Neutrophil (primary cell): ENCODE data around the gene NOC4L.

Experiments
- H3K27ac ChIP-seq: fragments of 200-600 bp; sonication (generic); 2 replicates; pipeline ENCODE4 v1.5.1; 2016; ENCODE audit warnings: mild to moderate bottlenecking, moderate library complexity
- H3K27me3 ChIP-seq: fragments of 200-600 bp; sonication (generic); 2 replicates; pipeline ENCODE4 v1.6.0; 2016; ENCODE audit warnings: mild to moderate bottlenecking
- H3K36me3 ChIP-seq: fragments of 200-600 bp; sonication (generic); 2 replicates; pipeline ENCODE4 v1.5.1; 2017
- H3K4me1 ChIP-seq, 2 experiments: fragments of 200-600 bp in 1 of 2; sonication (generic) in 1 of 2; 1 replicate in 1 of 2; 2 replicates in 1 of 2; pipeline versions ENCODE4 v1.5.1 to v1.6.1; 2013 to 2016; ENCODE audit warnings: low read depth in 1 of 2, low read length in 1 of 2, mild to moderate bottlenecking in 1 of 2, moderate library complexity in 1 of 2; ENCODE audit not compliant: control insufficient read depth in 1 of 2, insufficient read depth in 1 of 2
- H3K4me3 ChIP-seq, 2 experiments: fragments of 200-600 bp in 1 of 2; sonication (generic) in 1 of 2; 1 replicate in 1 of 2; 2 replicates in 1 of 2; pipeline ENCODE4 v1.5.1; 2013 to 2016; ENCODE audit warnings: low read depth in 1 of 2, low read length in 1 of 2, mild to moderate bottlenecking in 1 of 2, moderate library complexity in 1 of 2
- H3K9me3 ChIP-seq: fragments of 200-600 bp; sonication (generic); 2 replicates; pipeline ENCODE4 v1.5.1; 2016
- CTCF ChIP-seq: fragments of 200-600 bp; sonication (generic); IDR thresholded peaks from 2 replicates; pipeline ENCODE4 v1.5.1; 2016; ENCODE audit warnings: antibody characterized with exemption

Gene NOC4L

GRCh38 chr12:132103542-132104308 is 40.5 kb upstream of the NOC4L start:
- Histone ChIP-seq H3K27ac (no peak overlapping the region), H3K27me3 (no peaks in the 10 kb centered on the region), H3K4me3 (no peak overlapping the region), H3K36me3 (peaks cover 21% of the 10 kb centered on the region), H3K9me3 (no peaks in the 10 kb centered on the region), H3K4me1 (no peaks in the 10 kb centered on the region)
- no peak for TF ChIP-seq CTCF

GRCh38 chr12:132105467-132105866 is 38.8 kb upstream of the NOC4L start:
- H3K36me3 ChIP-seq, result peaks cover 22% of the 10 kb centered on the region
- no peaks in the 10 kb centered on the region for H3K27me3 ChIP-seq
- TF ChIP-seq CTCF, result no peak
- no peak overlapping the region for H3K27ac ChIP-seq
- H3K4me3 ChIP-seq, result no peak overlapping the region
- no peaks in the 10 kb centered on the region for H3K9me3 ChIP-seq
- no peaks in the 10 kb centered on the region for H3K4me1 ChIP-seq

GRCh38 chr12:132106921-132107320 is 37.3 kb upstream of the NOC4L start:
- no peaks in the 10 kb centered on the region for H3K4me1 ChIP-seq
- no peak overlapping the region for H3K4me3 ChIP-seq
- no peaks in the 10 kb centered on the region for H3K27me3 ChIP-seq
- no peak overlapping the region for H3K27ac ChIP-seq
- H3K36me3 ChIP-seq, result peaks cover 22% of the 10 kb centered on the region
- TF ChIP-seq CTCF, result no peak
- H3K9me3 ChIP-seq, result no peaks in the 10 kb centered on the region

GRCh38 chr12:132108211-132108832 is 35.9 kb upstream of the NOC4L start:
- Histone ChIP-seq H3K4me3 (no peak overlapping the region), H3K9me3 (no peaks in the 10 kb centered on the region), H3K27me3 (no peaks in the 10 kb centered on the region), H3K4me1 (no peaks in the 10 kb centered on the region), H3K27ac (no peak overlapping the region), H3K36me3 (peaks cover 23% of the 10 kb centered on the region)
- TF ChIP-seq CTCF, result no peak

- H3K27ac ChIP-seq, result no peak overlapping the region
- no peak for TF ChIP-seq CTCF
- H3K4me3 ChIP-seq, result no peak overlapping the region
- no peaks in the 10 kb centered on the region for H3K4me1 ChIP-seq
- H3K9me3 ChIP-seq, result no peaks in the 10 kb centered on the region
- H3K27me3 ChIP-seq, result no peaks in the 10 kb centered on the region
- H3K36me3 ChIP-seq, result peaks cover 34% of the 10 kb centered on the region
Observed at GRCh38 chr12:132109741-132110140, 34.5 kb upstream of the NOC4L start.
